ENCODE measurements around the gene MIEF2.

The MIEF2 gene

DNA sequence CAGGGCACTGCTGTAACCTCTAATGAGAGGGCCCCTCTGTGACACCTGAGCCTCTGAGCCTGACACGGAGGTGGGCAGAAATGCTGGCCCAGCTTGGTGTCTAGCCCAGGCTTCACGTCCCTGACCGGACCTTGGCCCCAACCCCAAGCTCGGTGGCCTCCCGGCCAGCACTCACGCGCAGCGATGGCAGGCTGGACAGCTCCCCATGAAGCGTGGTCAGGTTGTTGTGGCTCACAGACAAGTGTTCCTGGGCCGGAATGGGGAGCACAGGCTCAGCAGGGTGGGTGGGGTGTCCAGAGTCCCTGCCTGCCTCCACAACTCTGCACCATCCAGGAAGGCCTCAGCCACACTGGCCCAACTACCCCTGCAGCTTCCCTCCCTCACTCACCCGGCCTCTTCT lies 4.1 kb upstream of the MIEF2 start:
- DNase-seq (ENCODE audit: low read depth in 2 of 2), result no peak

DNA sequence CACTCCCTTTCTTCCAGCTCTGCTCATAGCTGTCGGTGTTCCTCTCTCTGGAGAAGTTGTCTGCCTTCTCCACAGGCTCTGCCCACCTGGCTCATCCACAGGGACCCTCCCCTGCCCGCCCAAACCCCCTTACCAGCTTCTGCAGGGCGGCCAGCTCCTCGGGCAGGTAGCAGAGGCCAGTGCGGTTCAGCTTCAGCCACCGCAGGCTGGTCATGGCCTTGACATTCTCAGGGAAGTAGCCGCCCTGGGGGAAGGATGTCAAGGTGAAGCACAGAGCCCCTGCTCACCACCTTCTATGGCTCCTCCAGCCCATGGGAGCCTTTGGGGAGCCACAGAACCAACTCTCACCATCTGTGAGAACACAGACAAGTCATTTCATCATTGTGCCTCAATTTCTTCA lies 3.7 kb upstream of the MIEF2 start:
- no peak for DNase-seq (ENCODE audit: low read depth in 2 of 2)

DNA sequence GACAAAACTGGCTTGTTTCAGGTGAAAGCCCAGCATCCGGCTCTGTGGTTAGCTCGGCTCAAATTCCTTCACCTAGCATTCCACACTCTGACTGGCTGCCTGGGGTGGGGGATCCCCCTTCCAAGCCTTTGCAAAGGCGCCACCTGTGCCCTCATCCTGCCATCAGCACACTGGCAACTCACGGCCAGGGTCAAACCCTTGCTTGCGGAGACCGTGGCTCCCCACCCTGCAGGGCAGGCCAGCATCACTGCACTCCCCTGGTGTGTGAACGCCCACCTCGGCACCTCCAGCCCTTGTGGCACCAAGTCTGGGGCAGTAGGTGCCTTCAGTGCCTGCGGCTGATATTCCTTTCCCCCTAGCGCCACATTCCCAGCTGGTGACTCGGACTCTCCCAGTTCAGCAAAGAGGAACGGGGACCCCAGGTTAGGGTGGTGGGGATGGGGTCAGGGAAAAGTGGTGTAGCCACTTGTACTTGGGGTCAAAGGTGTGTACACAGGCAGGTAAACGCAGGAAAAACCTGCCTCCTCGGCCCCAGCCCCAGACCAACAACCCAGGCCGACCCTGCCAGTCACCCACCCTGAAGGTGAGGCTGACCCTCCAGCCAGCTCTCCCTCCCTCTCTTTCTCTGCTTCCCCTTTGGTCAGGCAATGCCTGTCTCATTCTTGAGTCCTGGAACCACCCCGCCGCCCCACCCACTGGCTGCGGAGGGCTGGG lies 3.0 kb upstream of the MIEF2 start:
- DNase-seq (ENCODE audit: low read depth in 2 of 2), result no peak

DNA sequence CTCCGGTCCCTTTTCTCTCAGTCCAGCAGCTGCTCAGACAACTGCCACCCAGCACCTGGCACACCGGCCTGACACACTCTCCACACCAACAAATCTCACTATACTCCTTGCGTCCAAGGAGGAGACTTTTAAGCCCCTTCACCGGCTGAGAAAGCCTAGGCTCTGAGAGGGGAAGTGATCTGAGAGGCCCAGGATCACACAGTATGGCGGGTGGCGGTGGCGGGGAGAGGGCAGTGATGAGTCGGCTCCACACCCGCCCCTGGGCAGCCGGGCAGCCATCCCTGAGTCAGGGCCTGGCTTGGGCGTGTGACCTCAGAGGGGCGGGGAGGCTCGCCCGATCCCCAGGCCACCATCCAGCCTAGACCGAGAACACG lies 2.5 kb upstream of the MIEF2 start:
- DNase-seq (ENCODE audit: low read depth in 2 of 2), result no peak

DNA sequence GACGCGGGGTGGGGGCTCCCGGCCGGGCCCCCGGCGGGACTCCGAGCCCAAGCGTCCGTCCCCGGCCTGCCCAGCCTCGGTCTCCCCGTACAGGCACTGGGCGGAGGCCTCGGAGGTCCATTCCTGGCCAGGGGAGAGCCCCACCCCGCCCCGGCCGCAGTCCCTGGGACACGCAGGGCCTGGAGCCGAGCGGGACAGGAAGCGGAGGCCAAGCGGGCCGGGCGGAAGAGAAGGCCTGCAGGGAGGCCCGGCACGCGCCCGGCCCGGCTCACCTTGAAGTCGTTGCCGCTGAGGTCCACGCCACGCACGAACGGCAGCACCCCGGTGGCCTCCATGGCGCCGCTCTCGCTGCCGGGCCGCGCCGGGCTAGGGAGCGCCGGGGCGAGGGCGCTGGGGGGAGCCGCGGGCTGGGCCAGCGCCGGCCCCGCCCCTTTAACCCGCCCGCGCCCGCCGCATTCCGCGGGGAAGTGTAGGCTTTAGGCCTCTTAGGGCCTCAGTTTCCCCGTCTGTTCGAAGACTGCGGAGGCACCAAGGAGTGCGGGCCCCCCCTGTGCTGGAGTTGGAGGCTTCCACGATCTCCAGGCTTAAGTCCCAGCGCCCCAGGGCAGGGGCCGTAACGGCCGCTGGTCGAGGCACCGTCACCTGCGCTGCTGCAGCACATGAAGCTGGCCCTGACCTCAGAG lies 2.0 kb upstream of the MIEF2 start, which contains the start of gene FLII:
Gene FLII, minus strand, starts transcription at position 383 of the 683 bp plus-strand sequence. Its CDS starts 48 bp downstream, at position 335.
- DNase-seq (ENCODE audit: low read depth in 2 of 2), result peak; percentile 7 to 26

DNA sequence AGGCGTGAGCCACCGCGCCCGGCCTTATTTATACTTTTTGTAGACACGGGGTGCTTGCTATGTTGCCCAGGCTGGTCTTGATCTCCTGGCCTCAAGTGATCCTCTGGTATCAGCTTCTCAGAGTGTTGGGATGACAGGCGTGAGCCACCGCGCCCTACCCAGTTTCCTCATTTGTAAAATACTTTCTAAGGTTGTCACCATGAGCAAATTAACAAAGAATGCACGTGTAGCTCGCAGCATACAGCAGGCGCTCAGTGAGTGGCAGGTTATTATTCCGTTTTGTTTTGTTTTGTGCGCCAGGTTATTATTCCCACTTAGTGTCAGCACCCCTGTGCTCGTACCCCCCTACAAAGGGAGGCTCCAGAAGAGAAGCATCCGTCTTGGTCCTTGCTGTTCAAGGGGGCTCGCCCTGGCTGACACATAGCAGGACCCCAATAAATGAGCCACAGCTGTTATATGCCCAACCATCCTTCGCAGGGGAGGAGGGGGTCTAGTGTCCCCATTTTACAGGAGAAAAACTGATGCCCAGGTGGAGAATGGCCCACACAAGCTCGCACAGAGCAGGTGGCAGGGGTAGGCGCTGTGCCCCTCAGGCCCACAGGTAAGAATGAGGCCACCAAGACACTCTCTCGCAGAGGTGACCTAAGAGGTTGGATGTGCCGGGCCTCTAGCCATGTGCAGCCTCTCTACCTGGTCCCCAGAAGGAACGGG lies 686 bp upstream of the MIEF2 start:
- DNase-seq (ENCODE audit: low read depth in 2 of 2), result no peak

DNA sequence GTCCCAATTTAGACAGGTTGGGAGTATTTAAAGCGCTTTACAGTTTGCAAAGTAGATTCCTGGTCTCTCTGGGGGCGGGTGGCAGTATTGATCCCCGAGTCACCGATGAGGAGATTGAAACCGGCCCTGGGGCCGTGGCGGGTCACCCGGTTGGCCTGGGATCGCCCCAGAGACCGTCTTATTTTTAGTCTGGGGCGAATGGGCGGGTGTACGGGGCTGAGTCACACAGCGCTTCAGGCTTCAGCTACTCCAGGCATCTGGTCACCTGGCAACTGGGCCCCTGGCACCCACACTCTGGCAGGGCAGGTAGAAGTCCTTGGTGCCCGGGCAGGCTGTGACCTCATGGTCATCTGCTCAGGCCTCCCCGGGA lies 669 bp downstream of the MIEF2 start:
- DNase-seq (ENCODE audit: low read depth in 2 of 2), result no peak

DNA sequence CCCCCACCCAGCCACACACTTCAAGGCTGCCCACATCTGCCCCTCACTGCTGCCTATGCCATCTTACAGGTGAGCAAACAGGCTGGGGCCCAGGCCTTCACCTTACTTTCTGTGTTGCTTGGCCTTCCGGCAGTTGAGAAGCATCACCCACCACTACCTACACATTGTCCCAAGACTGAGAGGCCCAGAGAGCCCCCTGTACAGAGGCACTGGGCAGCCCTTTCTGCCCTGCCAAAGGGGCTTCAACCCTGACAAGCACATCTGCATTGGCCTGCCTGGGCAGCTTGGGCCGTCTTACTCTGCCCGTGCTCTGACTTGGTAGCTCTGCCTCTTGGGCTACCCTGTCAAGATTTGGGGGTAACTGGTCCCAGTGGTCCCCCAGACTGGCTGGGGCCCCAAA lies 1.2 kb downstream of the MIEF2 start:
- no peak for DNase-seq (ENCODE audit: low read depth in 2 of 2)

DNA sequence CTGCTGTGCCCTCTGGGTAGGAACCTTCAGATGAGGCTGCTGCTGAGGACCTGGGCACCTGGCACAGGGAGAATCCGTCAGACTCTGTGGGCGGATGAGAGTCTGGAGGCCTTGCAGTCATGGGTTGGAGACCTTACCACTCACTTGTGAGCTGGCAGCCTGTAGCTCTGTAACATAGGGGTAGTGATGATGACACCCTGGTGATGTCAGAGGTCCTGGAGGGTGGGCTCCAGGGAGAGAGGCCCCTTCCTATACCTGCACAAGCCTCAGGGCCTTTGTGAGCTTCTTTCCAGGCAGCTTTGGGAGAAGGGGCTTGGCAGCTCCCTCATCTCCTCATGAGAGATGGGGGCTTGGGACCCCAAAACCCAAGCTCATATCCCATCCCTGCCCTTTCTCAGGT lies 1.6 kb downstream of the MIEF2 start:
- no peak for DNase-seq (ENCODE audit: low read depth in 2 of 2)

DNA sequence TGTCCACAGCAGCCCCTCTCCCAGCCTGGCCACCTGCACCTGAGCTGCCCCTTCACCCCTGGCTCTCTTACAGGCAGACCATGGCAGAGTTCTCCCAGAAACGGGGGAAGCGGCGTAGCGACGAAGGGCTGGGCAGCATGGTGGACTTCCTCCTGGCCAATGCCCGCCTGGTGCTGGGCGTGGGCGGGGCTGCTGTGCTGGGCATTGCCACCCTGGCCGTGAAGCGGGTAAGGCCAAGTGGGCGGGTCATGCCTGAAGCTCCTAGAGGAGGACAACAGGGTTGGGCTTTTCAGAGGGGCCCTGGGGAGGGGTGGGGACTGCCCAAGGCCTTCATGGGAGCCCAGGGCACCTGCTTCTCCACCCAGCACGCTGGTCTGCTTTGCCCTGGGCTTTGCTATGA lies 2.2 kb downstream of the MIEF2 start:
- no peak for DNase-seq (ENCODE audit: low read depth in 2 of 2)

DNA sequence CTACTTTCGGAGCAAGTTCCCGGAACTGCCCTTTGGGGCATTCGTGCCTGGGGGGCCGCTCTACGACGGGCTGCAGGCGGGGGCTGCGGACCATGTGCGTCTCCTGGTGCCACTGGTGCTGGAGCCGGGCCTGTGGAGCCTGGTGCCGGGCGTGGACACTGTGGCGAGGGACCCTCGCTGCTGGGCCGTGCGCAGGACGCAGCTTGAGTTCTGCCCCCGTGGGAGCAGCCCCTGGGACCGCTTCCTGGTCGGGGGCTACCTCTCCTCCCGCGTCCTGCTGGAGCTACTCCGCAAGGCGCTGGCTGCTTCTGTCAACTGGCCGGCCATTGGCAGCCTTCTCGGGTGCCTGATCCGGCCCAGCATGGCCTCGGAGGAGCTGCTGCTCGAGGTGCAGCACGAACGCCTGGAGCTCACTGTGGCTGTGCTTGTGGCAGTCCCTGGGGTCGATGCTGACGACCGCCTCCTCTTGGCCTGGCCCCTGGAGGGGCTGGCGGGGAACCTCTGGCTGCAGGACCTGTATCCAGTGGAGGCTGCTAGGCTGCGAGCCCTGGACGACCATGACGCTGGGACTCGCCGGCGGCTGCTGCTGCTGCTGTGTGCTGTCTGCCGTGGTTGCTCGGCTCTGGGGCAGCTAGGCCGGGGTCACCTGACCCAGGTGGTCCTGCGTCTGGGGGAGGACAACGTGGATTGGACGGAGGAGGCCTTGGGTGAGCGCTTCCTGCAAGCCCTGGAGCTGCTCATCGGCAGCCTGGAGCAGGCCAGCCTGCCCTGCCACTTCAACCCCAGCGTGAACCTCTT lies 3.6 kb downstream of the MIEF2 start:
- DNase-seq (ENCODE audit: low read depth in 2 of 2), result no peak

DNA sequence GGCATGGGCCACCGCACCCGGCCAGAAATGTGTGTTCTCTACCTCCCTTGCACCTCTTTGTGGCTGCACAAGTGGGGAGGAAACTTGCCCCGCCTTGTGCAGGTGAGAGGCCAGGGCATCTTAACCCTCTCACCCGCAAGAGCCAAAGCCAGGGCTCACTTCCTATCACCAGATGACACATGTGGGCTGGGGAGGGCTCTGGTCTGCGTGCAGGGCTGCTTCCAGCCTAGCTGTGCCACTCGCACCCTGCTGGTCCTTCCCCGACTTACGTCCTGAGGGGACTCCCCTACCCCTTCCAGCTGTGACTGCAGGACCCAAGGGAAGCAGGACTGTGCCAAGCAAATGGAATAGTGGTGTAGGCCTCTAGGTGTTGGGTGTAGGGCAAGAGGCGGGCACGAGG lies 6.9 kb downstream of the MIEF2 start:
- no peak for DNase-seq (ENCODE audit: low read depth in 2 of 2)

DNA sequence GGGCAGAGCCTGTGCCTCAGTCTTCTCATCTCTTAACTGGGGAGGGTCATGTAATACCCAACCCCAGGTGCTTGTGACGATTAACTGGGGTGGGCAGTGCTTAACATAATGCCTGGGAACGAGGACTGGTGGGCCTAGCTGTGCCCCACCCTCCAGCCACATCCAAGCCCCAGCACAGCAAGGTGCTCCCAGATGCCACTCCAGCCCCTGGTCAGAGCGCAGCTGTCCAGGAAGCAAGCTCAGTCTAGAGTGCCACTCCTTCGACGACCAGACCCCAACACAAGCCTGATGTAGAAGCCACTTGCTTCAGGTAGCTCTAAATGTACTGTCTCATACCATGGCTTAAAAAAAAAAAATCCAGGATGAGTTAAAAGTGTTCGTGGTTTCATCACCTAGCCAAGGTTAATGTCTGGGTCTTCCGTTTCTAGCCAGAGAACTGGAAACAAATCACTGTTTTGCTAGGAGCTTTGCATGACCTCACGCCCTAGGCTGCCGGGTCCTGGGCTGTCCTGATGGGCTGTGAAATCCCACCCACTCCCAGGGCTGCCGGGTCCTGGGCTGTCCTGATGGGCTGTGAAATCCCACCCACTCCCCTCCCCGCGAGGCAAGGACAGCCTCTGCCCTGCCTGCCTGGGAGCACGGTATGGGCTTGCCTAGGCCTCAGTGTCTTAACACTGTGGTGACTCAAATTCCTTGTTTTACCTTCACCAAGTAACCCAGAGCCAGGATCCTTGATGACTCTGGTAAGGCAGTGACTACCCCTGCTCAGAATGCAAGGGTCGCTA lies 7.7 kb downstream of the MIEF2 start:
- DNase-seq (ENCODE audit: low read depth in 2 of 2), result no peak

DNA sequence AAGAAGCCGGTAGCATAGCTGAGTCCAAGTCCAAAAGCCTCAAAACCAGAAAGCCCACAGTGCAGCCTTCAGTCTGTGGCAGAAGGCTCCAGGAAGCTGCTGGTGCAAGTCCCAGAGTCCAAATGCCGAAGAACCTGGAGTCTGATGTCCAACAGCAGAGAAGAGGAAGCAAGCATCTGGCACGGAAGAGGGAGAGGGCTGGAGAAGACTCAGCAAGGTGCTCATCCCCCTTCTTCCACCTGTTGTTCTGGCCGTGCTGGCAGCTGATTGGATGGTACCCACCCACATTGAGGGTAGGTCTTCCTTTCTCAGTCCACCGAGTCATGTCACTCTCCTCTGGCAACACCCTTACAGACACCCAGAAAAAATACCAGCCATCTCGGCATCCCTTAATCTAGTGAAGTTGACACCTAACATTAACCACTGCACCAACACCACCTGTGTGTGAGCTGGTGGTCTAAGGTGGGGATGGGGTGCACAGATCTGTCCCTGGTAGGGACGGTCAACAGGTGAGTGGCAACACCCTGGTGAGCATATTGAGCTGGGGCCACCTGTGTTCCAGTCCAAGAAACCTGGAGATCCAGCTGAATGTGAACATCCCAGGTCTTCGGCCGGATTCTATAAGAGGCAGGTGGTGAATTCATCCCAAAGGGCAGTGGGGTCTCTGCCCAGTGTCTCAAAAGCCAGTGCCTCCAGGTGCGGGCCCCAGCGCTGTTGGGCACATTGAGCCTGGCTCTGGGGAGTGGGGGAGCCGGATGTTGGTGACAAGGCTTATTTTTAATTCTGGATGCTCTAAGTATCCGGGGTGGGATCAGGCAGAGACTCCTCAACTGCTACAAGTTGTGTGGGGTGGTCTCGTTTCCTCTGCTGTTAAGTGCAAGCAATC lies 9.8 kb downstream of the MIEF2 start:
- DNase-seq (ENCODE audit: low read depth in 2 of 2), result no peak

DNA sequence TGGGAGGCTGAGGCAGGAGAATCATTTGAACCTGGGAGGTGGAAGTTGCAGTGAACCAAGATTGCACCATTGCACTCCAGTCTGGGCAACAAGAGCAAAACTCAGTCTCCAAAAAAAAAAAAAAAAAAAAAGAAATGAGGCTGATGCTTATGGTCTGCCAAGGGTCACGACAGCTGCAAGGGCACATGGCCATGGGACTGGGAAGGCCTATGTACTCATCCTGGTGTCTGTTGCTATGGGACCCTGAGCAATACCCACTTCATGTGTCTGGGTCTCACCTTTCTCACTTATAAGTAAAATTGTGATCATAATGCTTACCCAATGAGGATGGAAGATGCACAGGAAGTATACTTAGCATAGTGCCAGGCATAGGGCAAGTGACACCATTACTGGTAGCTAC lies 16.6 kb downstream of the MIEF2 start:
- no peak for DNase-seq (ENCODE audit: low read depth in 2 of 2)

DNA sequence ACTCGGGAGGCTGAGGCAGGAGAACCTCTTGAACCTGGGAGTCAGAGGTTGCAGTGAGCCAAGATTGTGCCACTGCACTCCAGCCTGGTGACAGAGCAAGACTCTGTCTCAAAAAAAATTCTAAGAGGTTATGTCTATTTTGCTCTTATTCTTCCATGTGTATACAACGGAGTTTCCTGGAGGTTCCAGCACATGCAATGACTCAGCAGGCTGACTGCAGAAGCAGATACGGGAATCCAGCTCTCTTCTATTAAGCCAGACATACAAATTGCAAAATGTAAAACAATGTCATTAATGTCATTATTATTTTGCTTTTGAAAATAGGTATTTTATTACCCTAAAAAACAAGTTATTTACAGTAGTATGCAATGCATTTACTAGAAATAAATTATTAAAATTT lies 18.4 kb downstream of the MIEF2 start:
- no peak for DNase-seq (ENCODE audit: low read depth in 2 of 2)

DNA sequence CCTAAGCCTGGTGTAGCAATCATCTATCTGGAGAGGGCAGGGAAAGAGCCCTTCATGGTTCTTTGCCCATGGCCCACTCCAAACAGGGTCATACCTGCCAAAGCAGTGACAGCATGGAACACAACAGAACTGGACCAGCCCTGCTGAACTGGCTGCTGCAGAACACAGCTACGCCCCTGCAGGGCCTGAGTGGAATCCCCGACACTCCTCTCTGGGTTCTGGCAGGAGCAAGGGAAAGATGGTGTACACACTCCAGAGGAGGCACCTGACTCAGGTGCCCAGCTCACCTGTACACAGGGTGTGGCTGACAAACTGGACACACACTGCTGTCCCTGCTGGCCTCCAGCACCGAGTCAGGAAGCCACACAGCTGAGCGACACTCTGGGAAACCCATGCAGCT lies 19.8 kb downstream of the MIEF2 start:
- no peak for DNase-seq (ENCODE audit: low read depth in 2 of 2)

DNA sequence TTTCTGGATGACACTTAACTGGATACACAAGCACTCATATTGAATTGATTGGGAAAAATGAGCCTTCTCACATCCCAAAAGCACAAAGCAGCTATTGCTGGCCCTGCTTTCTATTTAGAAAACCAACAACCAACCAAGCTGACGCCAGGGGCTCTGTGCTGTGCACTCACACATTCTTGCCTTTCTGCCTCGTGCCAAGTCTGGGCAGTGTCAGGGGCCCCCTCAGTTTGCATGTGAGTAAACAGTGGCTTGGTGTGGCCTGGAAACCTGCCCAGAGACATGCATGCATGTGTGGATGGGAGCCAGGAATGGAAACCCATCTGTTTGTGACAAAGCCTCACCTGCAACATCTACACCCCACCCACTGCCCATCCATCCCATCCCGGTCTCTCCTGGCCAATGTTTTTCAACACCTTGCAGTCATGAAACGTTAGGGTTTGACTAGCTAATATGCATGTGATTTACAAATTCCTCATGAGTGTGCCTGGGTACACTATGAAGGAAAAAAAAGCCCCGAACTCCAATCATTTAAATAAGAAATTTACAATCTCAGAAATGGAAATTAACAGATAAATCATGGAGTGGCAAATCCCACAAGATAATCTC lies 20.4 kb downstream of the MIEF2 start:
- DNase-seq (ENCODE audit: low read depth in 2 of 2), result no peak

DNA sequence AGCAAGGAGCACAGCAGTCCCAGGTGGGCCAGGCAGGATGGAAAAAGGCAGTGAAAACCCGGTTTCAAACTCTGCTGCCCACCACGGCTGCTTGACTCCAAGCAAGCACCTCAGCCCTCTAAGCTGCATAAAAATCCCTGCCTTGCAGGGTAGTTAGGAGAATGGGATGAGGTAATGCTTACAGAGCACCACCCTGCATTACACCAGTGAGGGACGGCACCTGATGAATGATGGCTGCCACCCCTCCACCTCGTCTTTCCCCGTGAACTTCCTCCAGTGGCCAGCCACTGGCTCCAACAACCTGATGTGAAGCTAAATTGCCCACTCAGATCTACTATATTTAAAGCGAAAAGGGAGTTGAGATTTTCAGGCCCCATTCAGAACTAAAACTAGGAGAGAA lies 21.3 kb downstream of the MIEF2 start:
- no peak for DNase-seq (ENCODE audit: low read depth in 2 of 2)

DNA sequence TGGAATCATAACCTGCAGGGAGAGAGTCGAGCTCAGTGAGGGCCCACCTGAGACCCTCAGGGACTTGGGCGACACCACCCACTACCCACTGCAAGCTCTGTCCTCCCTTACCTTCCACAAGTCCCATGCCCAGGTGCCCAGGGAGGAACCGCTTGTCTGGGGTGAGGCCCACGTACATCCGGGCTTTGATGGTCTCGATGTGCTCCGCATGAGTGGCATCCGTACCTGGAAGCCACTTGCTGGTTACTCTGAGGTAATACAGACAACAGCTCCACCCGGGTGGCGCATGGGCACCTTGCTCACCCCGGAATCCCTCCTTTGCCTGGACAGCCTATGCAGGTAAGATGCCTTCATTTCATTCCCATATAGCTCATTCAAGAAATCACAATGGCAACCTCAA lies 24.8 kb downstream of the MIEF2 start:
- no peak for DNase-seq (ENCODE audit: low read depth in 2 of 2)
